Caki2 (cell line): ENCODE data around the gene TMEM231. TPM values are rescaled to one million over a fixed set of nuclear protein-coding genes. Genes with fewer than 3 reads are reported as not detected.
"Not testable (repeated sequence)": the region's sequence is repeated elsewhere in the genome, so short reads cannot be mapped to it uniquely, and the experiment has no call there.

Source experiments
- DNase-seq: peaks from one replicate; pipeline ENCODE4 v3.0.0-alpha.2; 2015; ENCODE audit warnings: low read depth
- in situ Hi-C: cut with HindIII; loops from 2 replicates; pipeline ENCODE4 v1.10.0; 2016; ENCODE audit warnings: low sequenced_read_pairs, low pct_unique_long_range_greater_than_20kb, mixed read lengths
- total RNA-seq: library from RNA; depleted of rRNA; stranded (reverse); fragments of >200 nt; shearing (Covaris generic); gene quantifications from 2 replicates; pipeline ENCODE4 v1.2.3, GENCODE V29; 2014; ENCODE audit warnings: low replicate concordance; rRNA removed

TMEM231 gene
- total RNA-seq, 1 experiment from 2014 or later = 24.8 TPM

- in situ Hi-C loops = no loop called here
- DNase-seq = no peak
These were observed 53.0 kb downstream of the TMEM231 start for GRCh38 chr16:75502916-75503605.

- in situ Hi-C loops = not testable (repeated sequence)
These were observed 54.2 kb downstream of the TMEM231 start for GRCh38 chr16:75501820-75502219.

DNA sequence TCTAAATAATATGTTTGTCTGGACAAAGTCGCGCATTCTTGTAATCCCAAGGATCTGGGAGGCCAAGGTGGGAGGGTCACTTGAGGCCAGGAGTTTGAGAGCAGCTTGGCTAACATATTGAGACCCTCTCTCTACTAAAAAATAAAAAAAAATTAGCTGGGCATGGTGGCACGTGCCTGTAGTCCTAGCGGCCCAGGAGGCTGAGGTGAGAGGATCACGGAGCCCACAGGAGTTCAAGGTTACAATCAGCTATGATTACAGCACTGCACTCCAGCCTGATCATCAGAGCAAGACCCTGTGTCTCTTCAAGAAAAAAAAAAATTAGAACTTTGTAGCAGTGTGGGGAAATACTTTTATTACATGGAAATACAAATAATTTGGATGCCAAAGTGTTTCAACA lies 54.7 kb downstream of the TMEM231 start:
- no peak for DNase-seq
- in situ Hi-C loops = no loop called here

More at GRCh38 chr16:75501820-75502219, 54.2 kb downstream of the TMEM231 start:
- DNase-seq = not testable (repeated sequence)

DNA sequence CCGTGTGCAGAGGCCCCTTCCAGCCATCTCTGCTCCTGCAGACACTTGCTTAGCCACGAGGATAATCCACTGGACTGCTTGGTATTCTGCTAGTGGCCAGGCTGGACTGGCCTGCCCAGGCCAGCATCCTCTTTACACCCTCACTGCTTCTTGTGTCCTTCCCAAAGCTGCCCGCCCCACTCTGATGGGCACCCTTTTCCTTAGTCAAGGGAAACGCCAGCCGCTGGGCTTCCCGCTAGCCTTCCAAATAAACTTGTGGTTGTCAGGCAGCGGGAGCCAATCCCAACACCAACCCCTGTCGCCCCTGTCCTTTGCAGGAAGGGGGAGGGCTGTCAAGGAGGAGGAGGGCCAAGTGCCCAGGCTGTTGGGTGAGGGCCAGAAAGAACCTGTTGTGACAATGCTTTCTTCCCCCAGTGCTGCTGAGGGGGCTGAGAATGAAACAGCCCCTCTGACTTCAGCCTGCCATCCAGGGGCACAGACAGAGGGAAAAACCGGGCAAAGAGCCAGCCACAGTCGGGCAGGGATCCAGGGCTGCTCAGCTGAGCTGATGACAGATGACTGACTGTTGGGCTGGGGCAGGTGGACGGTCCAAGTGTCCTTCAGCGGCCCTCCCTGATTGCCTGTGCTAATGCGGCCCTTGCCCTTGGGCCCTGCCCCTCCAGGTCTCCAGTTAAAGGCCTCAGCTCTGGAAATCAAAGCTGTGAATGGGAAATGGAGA lies 57.3 kb downstream of the TMEM231 start:
- in situ Hi-C loops = not testable (repeated sequence)

DNA sequence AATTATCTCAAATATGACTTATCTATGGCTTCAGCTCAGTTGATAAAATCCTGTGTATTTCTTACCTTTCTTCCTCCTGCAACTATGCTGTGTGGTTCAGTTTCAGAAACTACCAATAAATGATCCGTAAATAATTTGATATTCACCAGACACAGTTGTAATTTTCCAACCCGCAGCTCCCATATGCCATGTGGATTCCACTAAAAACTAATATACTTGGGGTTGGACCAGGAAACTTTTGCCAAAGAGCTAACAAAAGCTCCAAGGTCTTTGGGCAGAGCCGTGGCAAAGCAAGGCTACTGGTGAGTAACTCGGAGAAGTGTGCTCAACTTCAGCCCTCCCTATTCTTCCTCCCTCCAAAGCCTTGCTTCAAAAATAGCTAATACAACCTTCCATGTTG lies 58.5 kb downstream of the TMEM231 start:
- in situ Hi-C loops = no loop called here
- no peak for DNase-seq

More for the DNA sequence above, 57.3 kb downstream of the TMEM231 start:
- not testable (repeated sequence) for DNase-seq

DNA sequence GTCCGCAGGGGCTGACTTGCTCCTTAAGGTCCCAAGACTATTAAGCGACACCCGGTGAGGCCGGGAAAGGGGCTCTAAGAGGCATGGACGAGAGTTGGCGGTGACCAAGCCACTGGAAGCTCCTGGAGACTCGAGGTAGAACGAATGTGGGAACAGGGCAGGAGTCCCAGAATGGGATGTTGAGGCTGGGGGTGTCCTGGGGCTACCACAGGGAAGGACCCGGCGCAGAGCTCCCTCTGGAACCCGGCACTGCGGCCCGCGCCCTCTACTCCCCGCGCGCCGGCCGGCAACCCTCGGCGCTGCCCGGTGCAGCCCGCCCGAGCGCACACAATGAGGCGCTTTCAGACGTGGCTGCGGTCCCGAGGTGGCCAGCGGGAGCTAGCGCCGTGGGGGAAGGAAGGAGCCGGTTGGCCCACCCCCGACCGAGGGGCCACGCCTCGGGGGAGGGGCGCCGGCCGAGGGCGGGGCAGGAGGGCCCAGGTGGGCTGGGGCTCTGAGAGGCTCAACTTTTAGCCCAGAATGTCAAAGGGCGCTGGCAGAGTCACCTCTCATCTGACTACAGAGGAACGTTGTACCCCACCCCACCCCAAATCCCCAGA lies 60.9 kb downstream of the TMEM231 start, which contains the start of gene CHST6:
Gene CHST6, minus strand, starts transcription at position 366 of the 599 bp plus-strand sequence. CDS start 15,613 bp downstream, outside the sequence.
- DNase-seq = no peak
- in situ Hi-C loops = no loop called here

DNA sequence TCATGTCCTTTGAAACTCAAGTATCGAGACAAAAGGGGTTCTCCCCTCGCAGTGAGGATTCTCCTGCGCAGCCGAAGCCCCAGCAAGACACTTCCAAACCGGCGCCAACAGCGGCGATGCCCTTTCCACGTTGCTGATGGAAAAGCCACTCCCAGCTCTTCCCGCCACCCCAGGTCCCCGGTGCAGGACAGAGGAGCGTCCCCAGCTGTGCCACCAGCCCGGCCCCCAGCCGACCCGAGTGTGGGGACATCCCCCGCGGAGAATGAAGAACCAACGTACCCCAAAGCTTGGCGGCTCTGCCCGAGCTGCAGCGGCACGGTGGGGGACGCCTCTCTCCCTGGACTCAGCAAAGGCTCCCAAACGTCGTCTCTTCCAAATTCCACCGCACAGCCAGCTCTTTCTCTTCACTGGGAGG lies 61.4 kb downstream of the TMEM231 start:
- no peak for DNase-seq
- in situ Hi-C loops = no loop called here

GRCh38 chr16:75494184-75494583 lies 61.9 kb downstream of the TMEM231 start:
- in situ Hi-C loops = no loop called here

DNA sequence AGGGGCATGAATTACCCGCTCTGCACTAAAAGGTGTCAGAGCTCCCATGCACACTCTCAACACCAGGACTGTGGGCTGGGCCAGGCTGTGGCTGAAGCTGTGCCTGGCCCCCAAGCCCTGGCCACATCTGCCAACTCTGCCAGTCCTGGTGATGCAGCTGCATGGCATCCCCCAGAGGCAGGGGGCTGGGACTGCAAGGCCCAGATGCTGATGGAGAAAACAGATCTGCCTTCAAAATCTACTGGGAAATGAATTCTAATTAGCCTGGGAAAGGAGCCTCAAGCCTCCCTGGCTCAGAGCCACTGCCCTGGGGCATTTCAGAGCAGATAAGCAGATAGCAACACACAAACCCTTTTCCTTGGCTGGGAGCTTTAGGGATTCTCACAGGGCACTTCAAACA lies 64.2 kb downstream of the TMEM231 start:
- no peak for DNase-seq
- in situ Hi-C loops = no loop called here

More at GRCh38 chr16:75494184-75494583, 61.9 kb downstream of the TMEM231 start:
- DNase-seq = no peak

DNA sequence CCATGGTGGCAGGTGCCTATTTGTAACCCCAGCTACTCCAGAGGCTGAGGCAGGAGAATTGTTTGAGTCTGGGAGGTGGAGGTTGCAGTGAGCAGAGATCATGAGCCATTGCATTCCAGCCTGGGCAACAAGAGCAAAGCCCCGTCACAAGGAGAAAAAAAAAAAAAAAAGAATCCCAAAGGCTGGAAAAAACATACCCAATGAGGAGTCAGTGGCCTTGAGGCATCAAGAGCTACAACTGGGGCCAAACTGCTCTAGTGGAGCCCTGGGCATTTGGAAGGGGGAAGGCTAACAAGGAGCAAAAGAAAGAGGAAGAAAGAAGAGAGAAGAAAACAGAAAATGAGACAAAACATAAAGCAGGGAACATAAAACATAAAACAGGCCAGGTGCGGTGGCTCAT lies 67.7 kb downstream of the TMEM231 start:
- no peak for DNase-seq
- in situ Hi-C loops = no loop called here

Other genes with a start within 250 kb of the TMEM231 start
- gene CFDP1, start 122.7 kb downstream of the TMEM231 start, total RNA-seq = 34.9 and 64.6 TPM in 2 replicates
- 14.9 and 22.5 TPM in 2 replicates for gene TMEM170A, start 91.6 kb downstream of the TMEM231 start, total RNA-seq
- under 0.01 and 0.03 TPM in 2 replicates for gene CHST6, start 60.8 kb downstream of the TMEM231 start, total RNA-seq
- not detected in 2 replicates for gene CHST5, start 20.1 kb downstream of the TMEM231 start, total RNA-seq
- gene GABARAPL2, start 10.1 kb upstream of the TMEM231 start, total RNA-seq = 16.3 and 36.3 TPM in 2 replicates
- 47.3 and 56.2 TPM in 2 replicates for gene ADAT1, start 67.0 kb upstream of the TMEM231 start, total RNA-seq
- gene KARS1, start 91.4 kb upstream of the TMEM231 start, total RNA-seq = 178 and 198 TPM in 2 replicates
- gene TERF2IP, start 91.5 kb upstream of the TMEM231 start, total RNA-seq = 9.8 and 16.8 TPM in 2 replicates
- not detected in 2 replicates for gene CPHXL2, start 120.8 kb upstream of the TMEM231 start, total RNA-seq
- gene DUXB, start 145.2 kb upstream of the TMEM231 start, total RNA-seq = not detected in 2 replicates
- gene CPHXL, start 170.2 kb upstream of the TMEM231 start, total RNA-seq = not detected in 2 replicates